ENCODE data around the gene SOWAHA. TPM values are rescaled to one million over a fixed set of nuclear protein-coding genes. Genes with fewer than 3 reads are reported as not detected.
"Not testable (repeated sequence)": the region's sequence is repeated elsewhere in the genome, so short reads cannot be mapped to it uniquely, and the experiment has no call there.

The SOWAHA gene
- total and polyA plus RNA-seq, 2 donors = 1.0 to 4.3 TPM

- no peak overlapping the region for H3K4me3 ChIP-seq (ENCODE audit: low read length in 2 of 2)
- no peak overlapping the region for H3K27ac ChIP-seq (ENCODE audit: low read depth in 1 of 2, low read length in 1 of 2)
- no peaks in the 10 kb centered on the region for H3K9me3 ChIP-seq (ENCODE audit: control insufficient read depth in 2 of 2, insufficient read depth in 1 of 2, low read length in 1 of 2)
- no peak for DNase-seq (ENCODE audit: low read depth in 6 of 9, low spot score in 9 of 9)
- no peaks in the 10 kb centered on the region for H3K27me3 ChIP-seq (ENCODE audit: control insufficient read depth in 2 of 2, insufficient read depth in 1 of 2, low read length in 1 of 2)
- no peaks in the 10 kb centered on the region for H3K4me1 ChIP-seq (ENCODE audit: control insufficient read depth in 2 of 2, insufficient read depth in 2 of 2, low read length in 2 of 2)
- no peaks in the 10 kb centered on the region for H3K36me3 ChIP-seq (ENCODE audit: control insufficient read depth in 2 of 2, insufficient read depth in 2 of 2, low read length in 1 of 2)
- WGBS = 97% methylated on average over 8 of the region's 8 CpGs
These were observed 35.2 kb downstream of the SOWAHA start for GRCh38 chr5:132848270-132848669.

GRCh38 chr5:132849347-132849746, 36.2 kb downstream of the SOWAHA start:
- no peak overlapping the region for H3K27ac ChIP-seq (ENCODE audit: low read depth in 1 of 2, low read length in 1 of 2)
- no peaks in the 10 kb centered on the region for H3K4me1 ChIP-seq (ENCODE audit: control insufficient read depth in 2 of 2, insufficient read depth in 2 of 2, low read length in 2 of 2)
- no peaks in the 10 kb centered on the region for H3K36me3 ChIP-seq (ENCODE audit: control insufficient read depth in 2 of 2, insufficient read depth in 2 of 2, low read length in 1 of 2)
- no peak overlapping the region for H3K4me3 ChIP-seq (ENCODE audit: low read length in 2 of 2)
- DNase-seq (ENCODE audit: low read depth in 6 of 9, low spot score in 9 of 9) = no peak
- H3K27me3 ChIP-seq (ENCODE audit: control insufficient read depth in 2 of 2, insufficient read depth in 1 of 2, low read length in 1 of 2) = no peaks in the 10 kb centered on the region
- H3K9me3 ChIP-seq (ENCODE audit: control insufficient read depth in 2 of 2, insufficient read depth in 1 of 2, low read length in 1 of 2) = no peaks in the 10 kb centered on the region
- WGBS = 95% methylated on average over 1 of the region's 1 CpG

- Histone ChIP-seq H3K27me3 (ENCODE audit: control insufficient read depth in 2 of 2, insufficient read depth in 1 of 2, low read length in 1 of 2) (no peaks in the 10 kb centered on the region), H3K27ac (ENCODE audit: low read depth in 1 of 2, low read length in 1 of 2) (no peak overlapping the region), H3K9me3 (ENCODE audit: control insufficient read depth in 2 of 2, insufficient read depth in 1 of 2, low read length in 1 of 2) (no peaks in the 10 kb centered on the region), H3K4me1 (ENCODE audit: control insufficient read depth in 2 of 2, insufficient read depth in 2 of 2, low read length in 2 of 2) (no peaks in the 10 kb centered on the region), H3K36me3 (ENCODE audit: control insufficient read depth in 2 of 2, insufficient read depth in 2 of 2, low read length in 1 of 2) (no peaks in the 10 kb centered on the region), H3K4me3 (ENCODE audit: low read length in 2 of 2) (no peak overlapping the region)
- WGBS = 96% methylated on average over 2 of the region's 2 CpGs
- DNase-seq (ENCODE audit: low read depth in 6 of 9, low spot score in 9 of 9) = no peak
These were observed 37.0 kb downstream of the SOWAHA start for GRCh38 chr5:132850066-132850465.

- Histone ChIP-seq H3K27ac (ENCODE audit: low read depth in 1 of 2, low read length in 1 of 2) (no peak overlapping the region), H3K4me1 (ENCODE audit: control insufficient read depth in 2 of 2, insufficient read depth in 2 of 2, low read length in 2 of 2) (no peaks in the 10 kb centered on the region), H3K4me3 (ENCODE audit: low read length in 2 of 2) (no peak overlapping the region), H3K36me3 (ENCODE audit: control insufficient read depth in 2 of 2, insufficient read depth in 2 of 2, low read length in 1 of 2) (no peaks in the 10 kb centered on the region), H3K27me3 (ENCODE audit: control insufficient read depth in 2 of 2, insufficient read depth in 1 of 2, low read length in 1 of 2) (no peaks in the 10 kb centered on the region), H3K9me3 (ENCODE audit: control insufficient read depth in 2 of 2, insufficient read depth in 1 of 2, low read length in 1 of 2) (no peaks in the 10 kb centered on the region)
- no peak for DNase-seq (ENCODE audit: low read depth in 6 of 9, low spot score in 9 of 9)
- 99% methylated on average over 3 of the region's 3 CpGs for WGBS
These were observed 40.2 kb downstream of the SOWAHA start for GRCh38 chr5:132853323-132853722.

GRCh38 chr5:132853790-132854189, 40.7 kb downstream of the SOWAHA start:
- Histone ChIP-seq H3K4me3 (ENCODE audit: low read length in 2 of 2) (no peak overlapping the region), H3K27me3 (ENCODE audit: control insufficient read depth in 2 of 2, insufficient read depth in 1 of 2, low read length in 1 of 2) (no peaks in the 10 kb centered on the region), H3K36me3 (ENCODE audit: control insufficient read depth in 2 of 2, insufficient read depth in 2 of 2, low read length in 1 of 2) (no peaks in the 10 kb centered on the region), H3K4me1 (ENCODE audit: control insufficient read depth in 2 of 2, insufficient read depth in 2 of 2, low read length in 2 of 2) (no peaks in the 10 kb centered on the region), H3K9me3 (ENCODE audit: control insufficient read depth in 2 of 2, insufficient read depth in 1 of 2, low read length in 1 of 2) (no peaks in the 10 kb centered on the region), H3K27ac (ENCODE audit: low read depth in 1 of 2, low read length in 1 of 2) (no peak overlapping the region)
- 6% methylated on average over 1 of the region's 1 CpG for WGBS
- DNase-seq (ENCODE audit: low read depth in 6 of 9, low spot score in 9 of 9) = no peak

GRCh38 chr5:132854301-132854700, 41.2 kb downstream of the SOWAHA start:
- 67% methylated on average over 3 of the region's 3 CpGs for WGBS
- DNase-seq (ENCODE audit: low read depth in 6 of 9, low spot score in 9 of 9) = no peak
- Histone ChIP-seq H3K4me1 (ENCODE audit: control insufficient read depth in 2 of 2, insufficient read depth in 2 of 2, low read length in 2 of 2) (no peaks in the 10 kb centered on the region), H3K36me3 (ENCODE audit: control insufficient read depth in 2 of 2, insufficient read depth in 2 of 2, low read length in 1 of 2) (no peaks in the 10 kb centered on the region), H3K27me3 (ENCODE audit: control insufficient read depth in 2 of 2, insufficient read depth in 1 of 2, low read length in 1 of 2) (no peaks in the 10 kb centered on the region), H3K9me3 (ENCODE audit: control insufficient read depth in 2 of 2, insufficient read depth in 1 of 2, low read length in 1 of 2) (no peaks in the 10 kb centered on the region), H3K27ac (ENCODE audit: low read depth in 1 of 2, low read length in 1 of 2) (no peak overlapping the region), H3K4me3 (ENCODE audit: low read length in 2 of 2) (no peak overlapping the region)

GRCh38 chr5:132854992-132855391, 41.9 kb downstream of the SOWAHA start:
- not testable (repeated sequence) for H3K4me3 ChIP-seq (ENCODE audit: low read length in 2 of 2); H3K27ac ChIP-seq (ENCODE audit: low read depth in 1 of 2, low read length in 1 of 2); H3K4me1 ChIP-seq (ENCODE audit: control insufficient read depth in 2 of 2, insufficient read depth in 2 of 2, low read length in 2 of 2); H3K9me3 ChIP-seq (ENCODE audit: control insufficient read depth in 2 of 2, insufficient read depth in 1 of 2, low read length in 1 of 2); H3K27me3 ChIP-seq (ENCODE audit: control insufficient read depth in 2 of 2, insufficient read depth in 1 of 2, low read length in 1 of 2); H3K36me3 ChIP-seq (ENCODE audit: control insufficient read depth in 2 of 2, insufficient read depth in 2 of 2, low read length in 1 of 2); DNase-seq (ENCODE audit: low read depth in 6 of 9, low spot score in 9 of 9)
- 98% methylated on average over 5 of the region's 5 CpGs for WGBS

- Histone ChIP-seq H3K4me1 (ENCODE audit: control insufficient read depth in 2 of 2, insufficient read depth in 2 of 2, low read length in 2 of 2) (no peaks in the 10 kb centered on the region), H3K27ac (ENCODE audit: low read depth in 1 of 2, low read length in 1 of 2) (no peak overlapping the region), H3K27me3 (ENCODE audit: control insufficient read depth in 2 of 2, insufficient read depth in 1 of 2, low read length in 1 of 2) (no peaks in the 10 kb centered on the region), H3K36me3 (ENCODE audit: control insufficient read depth in 2 of 2, insufficient read depth in 2 of 2, low read length in 1 of 2) (no peaks in the 10 kb centered on the region), H3K9me3 (ENCODE audit: control insufficient read depth in 2 of 2, insufficient read depth in 1 of 2, low read length in 1 of 2) (no peaks in the 10 kb centered on the region), H3K4me3 (ENCODE audit: low read length in 2 of 2) (no peak overlapping the region)
- 93% methylated on average over 3 of the region's 3 CpGs for WGBS
- DNase-seq (ENCODE audit: low read depth in 6 of 9, low spot score in 9 of 9) = no peak
These were observed 42.9 kb downstream of the SOWAHA start for GRCh38 chr5:132856011-132856410.

GRCh38 chr5:132859889-132860437, 46.9 kb downstream of the SOWAHA start:
- Histone ChIP-seq H3K36me3 (ENCODE audit: control insufficient read depth in 2 of 2, insufficient read depth in 2 of 2, low read length in 1 of 2) (no peaks in the 10 kb centered on the region), H3K4me3 (ENCODE audit: low read length in 2 of 2) (no peak overlapping the region), H3K4me1 (ENCODE audit: control insufficient read depth in 2 of 2, insufficient read depth in 2 of 2, low read length in 2 of 2) (no peaks in the 10 kb centered on the region), H3K27me3 (ENCODE audit: control insufficient read depth in 2 of 2, insufficient read depth in 1 of 2, low read length in 1 of 2) (no peaks in the 10 kb centered on the region), H3K27ac (ENCODE audit: low read depth in 1 of 2, low read length in 1 of 2) (no peak overlapping the region), H3K9me3 (ENCODE audit: control insufficient read depth in 2 of 2, insufficient read depth in 1 of 2, low read length in 1 of 2) (no peaks in the 10 kb centered on the region)
- WGBS = 95% methylated on average over 2 of the region's 2 CpGs
- DNase-seq (ENCODE audit: low read depth in 6 of 9, low spot score in 9 of 9) = no peak

- H3K9me3 ChIP-seq (ENCODE audit: control insufficient read depth in 2 of 2, insufficient read depth in 1 of 2, low read length in 1 of 2) = no peaks in the 10 kb centered on the region
- H3K4me1 ChIP-seq (ENCODE audit: control insufficient read depth in 2 of 2, insufficient read depth in 2 of 2, low read length in 2 of 2) = peaks cover 2 to 4% of the 10 kb centered on the region in 2 donors
- 89% methylated on average over 5 of the region's 5 CpGs for WGBS
- DNase-seq (ENCODE audit: low read depth in 6 of 9, low spot score in 9 of 9) = no peak
- H3K27me3 ChIP-seq (ENCODE audit: control insufficient read depth in 2 of 2, insufficient read depth in 1 of 2, low read length in 1 of 2) = no peaks in the 10 kb centered on the region
- no peak overlapping the region for H3K27ac ChIP-seq (ENCODE audit: low read depth in 1 of 2, low read length in 1 of 2)
- H3K36me3 ChIP-seq (ENCODE audit: control insufficient read depth in 2 of 2, insufficient read depth in 2 of 2, low read length in 1 of 2) = no peaks in the 10 kb centered on the region
- no peak overlapping the region for H3K4me3 ChIP-seq (ENCODE audit: low read length in 2 of 2)
These were observed 47.6 kb downstream of the SOWAHA start for GRCh38 chr5:132860742-132861141.

All from thymus (tissue), 11 donors.